HepG2 (cell line): ENCODE measurements around the gene PTPN2. TPM values are rescaled to one million over a fixed set of nuclear protein-coding genes. Genes with fewer than 3 reads are reported as not detected.
A peak's percentile ranks its signal among the peaks of the same experiment; 100 is the strongest.

Source experiments
- ATAC-seq: fragments of 200-7000 bp; cut with Tn5 transposase; 3 replicates; pipeline ENCODE4 v1.9.1; 2020; ENCODE audit warnings: mild to moderate bottlenecking, moderate library complexity
- BruUV-seq: library from RNA; stranded (reverse); fragments of 400-500 nt; replicated peaks from 2 replicates; lab custom pipeline; 2021; lab: Mats Ljungman, UMichigan
- CTCF ChIA-PET: fragments of 300-600 bp; formaldehyde crosslinking; extraction: SDS; loops from one replicate; lab custom pipeline; 2021; ENCODE audit warnings: low total read pairs, inconsistent platforms, low intra/inter-chr PET ratio; lab: Yijun Ruan, JAX
- POLR2A ChIA-PET: fragments of 350-600 bp; sonication (Branson Sonifier 250); formaldehyde crosslinking; loops from one replicate; lab custom pipeline; 2020; ENCODE audit warnings: antibody characterized with exemption, inconsistent platforms; lab: Yijun Ruan, JAX
- DNase-seq: peaks from one replicate; pipeline ENCODE4 v3.0.0-alpha.2; 2015; ENCODE audit warnings: low spot score
- FAIRE-seq: peaks from 3 replicates; lab custom pipeline; 2011; peaks lifted over from hg19 to GRCh38; lab: Jason Lieb, UNC
- H2AFZ ChIP-seq: one replicate; pipeline ENCODE4 v1.6.1; 2011; ENCODE audit warnings: low read length, inconsistent platforms
- H3K27ac ChIP-seq: fragments of 300-600 bp; 3 replicates; pipeline ENCODE4 v1.8.0; 2011; ENCODE audit warnings: mixed run types, mild to moderate bottlenecking, mixed read lengths, low read length, inconsistent platforms; ENCODE audit not compliant: insufficient read depth; ENCODE audit errors: extremely low read length
- H3K27me3 ChIP-seq, 2 experiments: fragments of 200-600 bp in 1 of 2; 2 replicates in 1 of 2; 3 replicates in 1 of 2; pipeline versions ENCODE4 v1.6.0 to v1.8.0; 2011; ENCODE audit warnings: low read length in 2 of 2, mild to moderate bottlenecking in 2 of 2, moderate library complexity in 2 of 2, inconsistent platforms in 1 of 2; ENCODE audit not compliant: insufficient read depth in 2 of 2, control insufficient read depth in 1 of 2
- H3K36me3 ChIP-seq, 2 experiments: fragments of 200-600 bp in 1 of 2; replicated peaks in 1 of 2; 2 replicates in 1 of 2; 3 replicates in 1 of 2; pipeline versions ENCODE4 v1.5.1 to v1.8.0; 2011; ENCODE audit warnings: low read length in 2 of 2, inconsistent platforms in 1 of 2; ENCODE audit not compliant: insufficient read depth in 2 of 2, control insufficient read depth in 1 of 2
- H3K4me1 ChIP-seq: 2 replicates; pipeline ENCODE4 v1.5.1; 2012; ENCODE audit warnings: low read length, inconsistent platforms; ENCODE audit not compliant: insufficient read depth
- H3K4me2 ChIP-seq: 2 replicates; pipeline ENCODE4 v1.6.0; 2011; ENCODE audit warnings: low read depth, low read length, inconsistent platforms
- H3K4me3 ChIP-seq, 3 experiments: fragments of 200-600 bp in 1 of 3; sonication (generic), shearing (Covaris generic) in 1 of 3; replicated peaks in 1 of 3; 2 replicates each; pipeline ENCODE4 v1.5.1; 2011 to 2016; ENCODE audit warnings: low read length in 3 of 3, inconsistent platforms in 2 of 3, low read depth in 2 of 3, mild to moderate bottlenecking in 2 of 3, control low read depth in 1 of 3, mixed read lengths in 1 of 3; ENCODE audit not compliant: insufficient read depth in 1 of 3
- H3K79me2 ChIP-seq: one replicate; pipeline ENCODE4 v1.6.1; 2011; ENCODE audit warnings: low read length, inconsistent platforms; ENCODE audit not compliant: insufficient read depth
- H3K9ac ChIP-seq: 2 replicates; pipeline ENCODE4 v1.6.0; 2011; ENCODE audit warnings: mild to moderate bottlenecking, low read depth, low read length, inconsistent platforms; ENCODE audit not compliant: insufficient read depth
- H3K9me3 ChIP-seq: 2 replicates; pipeline ENCODE4 v1.5.1; 2012; ENCODE audit warnings: mild to moderate bottlenecking, low read length
- H4K20me1 ChIP-seq: 2 replicates; pipeline ENCODE4 v1.6.0; 2011; ENCODE audit warnings: inconsistent platforms, mild to moderate bottlenecking, low read length, moderate library complexity; ENCODE audit not compliant: insufficient read depth
- SP1 ChIP-seq, 2 experiments: fragments of 450-650 bp in 1 of 2; sonication (generic) in 1 of 2; formaldehyde crosslinking in 1 of 2; IDR thresholded peaks; 2 replicates each; pipeline versions ENCODE4 v1.4.0 to v1.6.1; 2016 to 2020; ENCODE audit warnings: missing genetic modification reagents in 1 of 2
- TEAD3 ChIP-seq: optimal IDR thresholded peaks from 2 replicates; pipeline ENCODE3; 2016; ENCODE audit warnings: borderline replicate concordance
- TFDP2 ChIP-seq: sonication (generic); formaldehyde crosslinking; IDR thresholded peaks from 2 replicates; pipeline ENCODE4 v1.4.0; 2020; ENCODE audit warnings: missing genetic modification reagents
- ZBTB38 ChIP-seq: sonication (generic); formaldehyde crosslinking; IDR thresholded peaks from 2 replicates; pipeline ENCODE4 v1.5.1; 2020; ENCODE audit warnings: mild to moderate bottlenecking, missing genetic modification reagents
- ZNF12 ChIP-seq: sonication (generic); formaldehyde crosslinking; IDR thresholded peaks from 2 replicates; pipeline ENCODE4 v1.5.0; 2020; ENCODE audit warnings: missing genetic modification reagents
- ZSCAN31 ChIP-seq: sonication (generic); formaldehyde crosslinking; IDR thresholded peaks from 2 replicates; pipeline ENCODE4 v1.5.0; 2020; ENCODE audit warnings: low read depth, mild to moderate bottlenecking, missing genetic modification reagents
- WGBS: methylation state at CpG from one replicate; pipeline ENCODE4 v1.1.6; 2017; ENCODE audit warnings: low lambda C conversion rate; 5-methylcytosine and 5-hydroxymethylcytosine counted together
- in situ Hi-C: cut with HindIII; loops from 2 replicates; pipeline ENCODE4 v1.10.0; 2017; ENCODE audit warnings: low pct_unique_long_range_greater_than_20kb; ENCODE audit not compliant: extremely low pct_ligation_motif_present
- intact Hi-C: fragments of 100-400 bp; cut with micrococcal nuclease; formaldehyde crosslinking; loops from one replicate; pipeline ENCODE4 v1.10.0; 2022; ENCODE audit not compliant: unreplicated experiment
- polyA plus RNA-seq, 8 experiments: library from polyadenylated mRNA; depleted of rRNA in 3 of 8; stranded (reverse) in 7 of 8; unstranded in 1 of 8; fragments of >200 nt; fragmentation: Illumina TruSeq in 4 of 8; extraction: Trizol in 4 of 8; gene quantifications; 2 replicates each; pipeline versions ENCODE4 v1.2.1 to v1.2.3, GENCODE V29; 2011 to 2016; ENCODE audit warnings: low read depth in 4 of 8, missing spikeins in 1 of 8, mixed read lengths in 1 of 8; ENCODE audit not compliant: insufficient read depth in 1 of 8
- total RNA-seq, 5 experiments: library from RNA; depleted of rRNA; stranded (reverse); fragments of >200 nt; fragmentation: Illumina TruSeq; extraction: Trizol; gene quantifications; 2 replicates each; pipeline ENCODE4 v1.2.3, GENCODE V29; 2016; ENCODE audit warnings: low read depth in 1 of 5

Gene PTPN2
- total and polyA plus RNA-seq, 2 of the 13 experiments (the other 11 are each of a cell fraction or from before 2014, with no cell fraction given): 24.9 to 41.5 TPM

- Histone ChIP-seq H3K27ac (no peak overlapping the region), H3K4me2 (peak overlapping the region; percentile 26), H3K36me3 (no peaks in the 10 kb centered on the region), H2AFZ (no peak overlapping the region), H3K9me3 (no peaks in the 10 kb centered on the region), H4K20me1 (no peaks in the 10 kb centered on the region), H3K4me3 (no peak overlapping the region), H3K27me3 (no peaks in the 10 kb centered on the region), H3K9ac (no peak overlapping the region), H3K79me2 (no peaks in the 10 kb centered on the region), H3K4me1 (peaks cover 13% of the 10 kb centered on the region)
- ATAC-seq (peak; percentile 46; the same call in 2 of the 3 replicates), DNase-seq (peak; percentile 10), FAIRE-seq (no peak)
- CTCF ChIA-PET: no interaction called here
- BruUV-seq: no TSS peak
- intact Hi-C loops: no loop called here
- in situ Hi-C loops: no loop called here
- no peak for TF ChIP-seq SP1 (IDR thresholded peaks at IDR 0.05)
- no peak for TF ChIP-seq SP1 (CRISPR knock-in tag; IDR thresholded peaks at IDR 0.05)
- TF ChIP-seq TEAD3 (CRISPR knock-in tag): peak; percentile 39
- 9% methylated on average over 7 of the region's 7 CpGs for WGBS
- POLR2A ChIA-PET: interaction anchor here (1.1 kb wide), 2 partner anchors 38 to 218 kb away, joined by 3 to 4 read pairs; partner anchors contain the start of genes CEP76, PSMG2 and PTPN2
Measured at GRCh38 chr18:12921178-12921577, 37.1 kb upstream of the PTPN2 start.

- H3K79me2 ChIP-seq: no peaks in the 10 kb centered on the region
- FAIRE-seq: no peak
- in situ Hi-C loops: no loop called here
Measured at GRCh38 chr18:12911929-12912703, 28.1 kb upstream of the PTPN2 start.

More at GRCh38 chr18:12911929-12912703, 28.1 kb upstream of the PTPN2 start:
- Histone ChIP-seq H4K20me1 (no peaks in the 10 kb centered on the region), H3K36me3 (no peaks in the 10 kb centered on the region), H3K27me3 (peaks cover 1 to 11% of the 10 kb centered on the region in 2 experiments; a peak in 2 of 5 replicates), H3K4me2 (no peak overlapping the region), H3K4me1 (peaks cover 8% of the 10 kb centered on the region), H3K4me3 (no peak overlapping the region), H3K9me3 (peaks cover 9% of the 10 kb centered on the region; the same call in 1 of the 2 replicates), H3K9ac (no peak overlapping the region), H2AFZ (no peak overlapping the region), H3K27ac (no peak overlapping the region)
- no peak for DNase-seq
- POLR2A ChIA-PET: interaction anchor here (0.6 kb wide), 1 partner anchor 29 kb away, joined by 3 read pairs; no protein-coding TSS in a partner anchor
- no TSS peak for BruUV-seq
- ATAC-seq: peak; percentile 44; the same call in 1 of the 3 replicates
- TF ChIP-seq ZNF12 (CRISPR knock-in tag) (no peak), TFDP2 (CRISPR knock-in tag) (no peak), ZSCAN31 (CRISPR knock-in tag) (no peak), ZBTB38 (CRISPR knock-in tag) (0 out of 2 replicates have a peak, but pooled peaks have one; percentile 15)
- intact Hi-C loops: no loop called here
- CTCF ChIA-PET: no interaction called here
- WGBS: 92% methylated on average over 27 of the region's 75 CpGs
